RWPE2 (cell line): Measurements from ENCODE around the gene PPP1R2.
A peak's percentile ranks its signal among the peaks of the same experiment; 100 is the strongest.

ENCODE experiments used
- ATAC-seq: fragments of 200-7000 bp; cut with Tn5 transposase; 3 replicates; pipeline ENCODE4 v1.9.1; 2021; ENCODE audit warnings: low read depth
- DNase-seq: peaks from one replicate; pipeline ENCODE4 v3.0.0-alpha.2; 2020; ENCODE audit warnings: low spot score
- H3K27ac ChIP-seq: fragments of 450-650 bp; 2 replicates; pipeline ENCODE4 v1.5.1; 2017; ENCODE audit warnings: mild to moderate bottlenecking; ENCODE audit not compliant: poor library complexity, severe bottlenecking
- H3K27me3 ChIP-seq: fragments of 250-450 bp; sonication (Bioruptor Pico); 2 replicates; pipeline ENCODE4 v1.5.1; 2021; ENCODE audit warnings: mild to moderate bottlenecking, moderate library complexity; ENCODE audit not compliant: insufficient read depth, poor library complexity, severe bottlenecking
- H3K36me3 ChIP-seq: fragments of 250-450 bp; sonication (Bioruptor Pico); 2 replicates; pipeline ENCODE4 v1.5.1; 2020; ENCODE audit warnings: low read depth, mild to moderate bottlenecking, moderate library complexity
- H3K4me1 ChIP-seq: fragments of 250-450 bp; sonication (Bioruptor Pico); 2 replicates; pipeline ENCODE4 v1.5.1; 2021; ENCODE audit warnings: mild to moderate bottlenecking, moderate library complexity; ENCODE audit not compliant: insufficient read depth, poor library complexity, severe bottlenecking
- H3K4me3 ChIP-seq: fragments of 250-450 bp; sonication (Bioruptor Pico); 2 replicates; pipeline ENCODE4 v1.5.1; 2021; ENCODE audit warnings: mild to moderate bottlenecking, moderate library complexity; ENCODE audit not compliant: severe bottlenecking
- H3K9me3 ChIP-seq: fragments of 250-450 bp; sonication (Bioruptor Pico); 2 replicates; pipeline ENCODE4 v1.5.1; 2021; ENCODE audit warnings: mild to moderate bottlenecking, moderate library complexity; ENCODE audit not compliant: severe bottlenecking
- TF ChIP-seq, protein P1 (sequence below): fragments of 450-650 bp; IDR thresholded peaks from one replicate; pipeline ENCODE4 v1.5.1; 2017; ENCODE audit warnings: mild to moderate bottlenecking, moderate library complexity; ENCODE audit not compliant: poor library complexity, severe bottlenecking

Gene PPP1R2

DNA sequence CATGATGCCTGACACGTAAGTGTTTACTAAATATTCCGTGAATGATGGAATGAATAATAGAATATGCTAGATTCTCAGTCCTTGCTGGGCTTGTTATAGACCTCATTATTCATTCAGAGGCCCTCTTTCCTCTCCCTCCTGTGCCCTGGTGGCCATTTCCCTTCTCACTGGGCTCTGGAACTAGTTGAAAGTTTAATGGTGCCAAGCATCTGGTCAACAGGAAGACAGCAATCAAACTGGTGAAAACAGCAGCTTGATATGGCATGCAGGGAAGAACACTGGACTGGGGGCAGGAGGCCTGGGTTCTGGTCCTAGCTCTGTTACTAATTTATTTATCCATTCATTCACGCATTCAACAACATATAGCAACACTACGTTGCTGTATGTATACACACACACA, 44.3 kb upstream of the PPP1R2 start:
- no peaks in the 10 kb centered on the region for H3K27me3 ChIP-seq
- peaks cover 9% of the 10 kb centered on the region for H3K4me1 ChIP-seq
- no peaks in the 10 kb centered on the region for H3K9me3 ChIP-seq
- H3K27ac ChIP-seq, result no peak overlapping the region
- no peaks in the 10 kb centered on the region for H3K36me3 ChIP-seq
- TF ChIP-seq, protein P1, sequence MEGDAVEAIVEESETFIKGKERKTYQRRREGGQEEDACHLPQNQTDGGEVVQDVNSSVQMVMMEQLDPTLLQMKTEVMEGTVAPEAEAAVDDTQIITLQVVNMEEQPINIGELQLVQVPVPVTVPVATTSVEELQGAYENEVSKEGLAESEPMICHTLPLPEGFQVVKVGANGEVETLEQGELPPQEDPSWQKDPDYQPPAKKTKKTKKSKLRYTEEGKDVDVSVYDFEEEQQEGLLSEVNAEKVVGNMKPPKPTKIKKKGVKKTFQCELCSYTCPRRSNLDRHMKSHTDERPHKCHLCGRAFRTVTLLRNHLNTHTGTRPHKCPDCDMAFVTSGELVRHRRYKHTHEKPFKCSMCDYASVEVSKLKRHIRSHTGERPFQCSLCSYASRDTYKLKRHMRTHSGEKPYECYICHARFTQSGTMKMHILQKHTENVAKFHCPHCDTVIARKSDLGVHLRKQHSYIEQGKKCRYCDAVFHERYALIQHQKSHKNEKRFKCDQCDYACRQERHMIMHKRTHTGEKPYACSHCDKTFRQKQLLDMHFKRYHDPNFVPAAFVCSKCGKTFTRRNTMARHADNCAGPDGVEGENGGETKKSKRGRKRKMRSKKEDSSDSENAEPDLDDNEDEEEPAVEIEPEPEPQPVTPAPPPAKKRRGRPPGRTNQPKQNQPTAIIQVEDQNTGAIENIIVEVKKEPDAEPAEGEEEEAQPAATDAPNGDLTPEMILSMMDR, result no peak
- DNase-seq (no peak), ATAC-seq (no peak)
- no peak overlapping the region for H3K4me3 ChIP-seq

DNA sequence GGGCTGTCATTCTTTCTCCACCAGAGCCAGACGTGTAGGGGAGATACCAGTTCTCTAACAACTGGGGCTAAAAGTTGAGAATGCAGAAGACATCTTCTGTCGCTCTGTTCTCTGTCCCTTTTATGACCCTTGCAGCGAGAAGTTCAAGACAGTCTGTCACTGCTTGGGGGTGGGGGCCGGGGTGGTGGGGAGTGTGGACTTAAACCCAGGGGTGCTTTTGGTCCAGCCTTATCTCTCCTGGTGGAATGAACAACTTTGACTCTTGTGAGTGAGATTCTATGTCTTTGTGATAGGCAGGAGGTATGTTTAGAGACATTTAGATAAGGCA, 41.4 kb upstream of the PPP1R2 start:
- Histone ChIP-seq H3K36me3 (no peaks in the 10 kb centered on the region), H3K27ac (peak overlapping the region; percentile 22), H3K27me3 (no peaks in the 10 kb centered on the region), H3K4me1 (peaks cover 9% of the 10 kb centered on the region), H3K4me3 (no peak overlapping the region), H3K9me3 (no peaks in the 10 kb centered on the region)
- DNase-seq (no peak), ATAC-seq (no peak)
- TF ChIP-seq, protein P1, result no peak

DNA sequence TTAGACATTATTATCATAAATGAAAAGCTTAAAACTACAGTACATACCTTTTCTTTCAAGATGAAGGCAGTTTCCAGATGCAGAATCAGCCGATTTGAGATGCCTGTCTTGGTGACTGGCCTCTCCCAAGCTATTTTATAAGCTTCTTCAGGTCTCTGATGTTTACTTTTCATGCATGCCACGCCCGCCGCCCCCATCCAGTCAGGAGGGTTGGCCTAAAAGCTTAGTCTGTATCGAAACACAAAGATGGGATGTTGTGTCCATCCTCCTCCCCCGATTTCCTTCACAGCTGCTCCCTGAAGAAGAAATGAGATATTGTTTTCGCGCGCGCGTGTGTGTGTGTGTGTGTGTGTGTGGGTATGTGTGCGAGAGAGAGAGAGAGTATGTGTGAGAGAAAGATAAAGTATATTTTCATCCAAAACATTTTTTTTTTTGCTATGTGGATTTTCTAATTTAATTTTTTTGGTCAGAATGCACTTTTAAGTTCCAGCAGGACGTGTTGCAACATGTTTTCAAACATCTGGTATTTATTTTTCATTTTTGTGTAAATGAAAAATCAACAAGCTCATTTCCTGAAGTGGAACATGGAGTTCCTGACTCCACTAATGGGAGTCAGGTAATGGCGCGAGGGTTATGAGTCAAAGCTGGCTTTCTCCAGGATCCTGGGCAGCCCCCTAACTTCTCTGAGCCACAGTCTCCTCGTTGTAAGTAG, 40.9 kb upstream of the PPP1R2 start, which contains the start of gene APOD:
APOD (minus strand) TSS at position 110 of the 712 bp plus-strand sequence. CDS start 4,479 bp downstream, outside the sequence.
- H3K4me1 ChIP-seq, result peaks cover 9% of the 10 kb centered on the region
- TF ChIP-seq, protein P1, result no peak
- ATAC-seq (peak; percentile 66), DNase-seq (no peak)
- H3K27me3 ChIP-seq, result no peaks in the 10 kb centered on the region
- peak within 1 kb of the TSS; percentile 22 for H3K27ac ChIP-seq
- no peak within 1 kb of the TSS for H3K4me3 ChIP-seq
- no peaks in the 10 kb centered on the region for H3K36me3 ChIP-seq
- no peaks in the 10 kb centered on the region for H3K9me3 ChIP-seq

DNA sequence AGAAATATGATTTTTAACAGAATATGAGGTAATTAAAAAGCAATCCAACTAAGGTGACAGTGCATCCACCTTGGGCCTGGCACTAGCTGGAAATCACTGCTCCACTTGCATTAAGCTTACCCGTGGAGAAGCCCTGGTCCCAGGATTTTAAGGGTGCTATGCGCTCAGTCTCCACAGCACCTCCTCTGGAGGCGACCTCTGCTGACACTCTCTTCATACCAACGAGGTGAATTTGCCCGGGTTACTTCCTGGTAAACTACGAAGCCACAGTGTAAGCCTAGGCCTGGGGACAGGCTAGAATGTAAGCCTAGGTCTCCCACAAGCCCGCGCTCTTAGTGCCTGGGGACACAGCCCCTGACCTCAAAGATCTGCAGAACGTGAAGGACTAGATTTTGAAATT, 39.8 kb upstream of the PPP1R2 start:
- Histone ChIP-seq H3K27me3 (no peaks in the 10 kb centered on the region), H3K9me3 (no peaks in the 10 kb centered on the region), H3K27ac (no peak overlapping the region), H3K4me3 (no peak overlapping the region), H3K4me1 (peaks cover 9% of the 10 kb centered on the region), H3K36me3 (no peaks in the 10 kb centered on the region)
- DNase-seq, result no peak
- TF ChIP-seq, protein P1, result no peak
- ATAC-seq, result no peak

DNA sequence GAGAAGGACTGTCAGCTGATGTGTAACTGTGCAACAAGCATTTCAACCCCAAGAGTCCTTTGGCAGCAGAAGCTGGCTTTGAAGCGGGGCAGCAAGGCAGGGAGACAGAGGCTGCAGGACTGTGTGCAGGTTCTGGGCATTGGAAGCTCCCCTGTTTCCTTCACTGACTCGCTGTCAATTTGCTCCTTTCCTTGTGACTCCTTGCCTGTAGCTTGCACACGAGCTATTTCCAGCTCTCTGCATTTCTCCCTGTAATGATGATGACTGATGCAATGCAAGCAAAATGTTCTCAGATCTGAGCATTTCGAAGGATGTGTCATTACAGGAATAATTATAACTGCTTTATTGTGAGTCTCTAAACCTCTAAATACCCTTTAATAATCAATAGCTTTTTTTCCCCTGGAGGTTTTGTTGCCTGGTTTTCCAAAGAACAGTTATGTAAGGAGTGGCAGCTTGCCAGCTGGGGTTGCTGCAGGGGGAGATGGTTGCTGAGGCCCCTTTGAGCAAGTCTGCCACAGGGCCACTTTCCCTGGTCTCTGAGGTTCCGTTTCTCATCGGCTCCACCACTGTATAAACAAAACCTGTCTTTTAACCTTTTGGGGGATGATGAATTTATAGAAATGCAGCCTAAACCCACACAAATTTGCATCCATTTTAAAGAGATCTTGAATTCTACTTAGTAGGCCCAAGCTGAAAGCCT, 37.8 kb upstream of the PPP1R2 start:
- H3K4me1 ChIP-seq, result peaks cover 9% of the 10 kb centered on the region
- no peaks in the 10 kb centered on the region for H3K27me3 ChIP-seq
- H3K9me3 ChIP-seq, result no peaks in the 10 kb centered on the region
- DNase-seq (no peak), ATAC-seq (no peak)
- no peak overlapping the region for H3K4me3 ChIP-seq
- TF ChIP-seq, protein P1, result no peak
- H3K27ac ChIP-seq, result no peak overlapping the region
- H3K36me3 ChIP-seq, result no peaks in the 10 kb centered on the region
